NB4 (cell line): ENCODE results near the gene ZC3HAV1L.

Experiments used
- MYC ChIP-seq: IDR thresholded peaks from 2 replicates; pipeline ENCODE4 v1.6.1; 2011; ENCODE audit warnings: low read depth, low read length
- POLR2A ChIP-seq: IDR thresholded peaks from 2 replicates; pipeline ENCODE4 v1.6.1; 2011; ENCODE audit warnings: mild to moderate bottlenecking; ENCODE audit not compliant: insufficient read length; ENCODE audit errors: extremely low read depth
- TF ChIP-seq, protein P1 (sequence below): IDR thresholded peaks from one replicate; pipeline ENCODE4 v1.5.1; 2012; ENCODE audit warnings: low read depth, low read length

DNA sequence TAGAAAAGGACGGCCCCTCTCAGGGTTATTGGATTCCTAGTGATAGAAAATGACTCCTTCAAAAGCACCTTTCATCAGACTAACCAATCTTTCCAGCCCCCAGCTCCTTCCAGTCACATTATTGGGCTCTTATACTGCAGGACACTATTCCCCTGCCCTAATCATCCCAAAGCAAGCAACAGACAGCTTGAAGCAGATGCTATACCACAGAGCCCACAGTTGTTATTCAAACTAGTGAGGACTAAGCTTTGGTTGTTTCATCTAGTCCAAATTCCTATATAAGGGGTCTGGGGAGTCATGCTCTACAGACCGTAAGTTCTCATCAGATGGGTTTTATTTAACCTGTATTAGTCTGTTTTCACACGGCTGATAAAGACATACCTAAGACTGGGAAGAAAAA lies 24.5 kb downstream of the ZC3HAV1L start:
- TF ChIP-seq, protein P1, sequence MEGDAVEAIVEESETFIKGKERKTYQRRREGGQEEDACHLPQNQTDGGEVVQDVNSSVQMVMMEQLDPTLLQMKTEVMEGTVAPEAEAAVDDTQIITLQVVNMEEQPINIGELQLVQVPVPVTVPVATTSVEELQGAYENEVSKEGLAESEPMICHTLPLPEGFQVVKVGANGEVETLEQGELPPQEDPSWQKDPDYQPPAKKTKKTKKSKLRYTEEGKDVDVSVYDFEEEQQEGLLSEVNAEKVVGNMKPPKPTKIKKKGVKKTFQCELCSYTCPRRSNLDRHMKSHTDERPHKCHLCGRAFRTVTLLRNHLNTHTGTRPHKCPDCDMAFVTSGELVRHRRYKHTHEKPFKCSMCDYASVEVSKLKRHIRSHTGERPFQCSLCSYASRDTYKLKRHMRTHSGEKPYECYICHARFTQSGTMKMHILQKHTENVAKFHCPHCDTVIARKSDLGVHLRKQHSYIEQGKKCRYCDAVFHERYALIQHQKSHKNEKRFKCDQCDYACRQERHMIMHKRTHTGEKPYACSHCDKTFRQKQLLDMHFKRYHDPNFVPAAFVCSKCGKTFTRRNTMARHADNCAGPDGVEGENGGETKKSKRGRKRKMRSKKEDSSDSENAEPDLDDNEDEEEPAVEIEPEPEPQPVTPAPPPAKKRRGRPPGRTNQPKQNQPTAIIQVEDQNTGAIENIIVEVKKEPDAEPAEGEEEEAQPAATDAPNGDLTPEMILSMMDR = no peak
- no peak for TF ChIP-seq MYC
- no peak for TF ChIP-seq POLR2A
